Measurements from ENCODE around the gene KIF16B. TPM values are rescaled to one million over a fixed set of nuclear protein-coding genes. Genes with fewer than 3 reads are reported as not detected.

The KIF16B gene, protein sequence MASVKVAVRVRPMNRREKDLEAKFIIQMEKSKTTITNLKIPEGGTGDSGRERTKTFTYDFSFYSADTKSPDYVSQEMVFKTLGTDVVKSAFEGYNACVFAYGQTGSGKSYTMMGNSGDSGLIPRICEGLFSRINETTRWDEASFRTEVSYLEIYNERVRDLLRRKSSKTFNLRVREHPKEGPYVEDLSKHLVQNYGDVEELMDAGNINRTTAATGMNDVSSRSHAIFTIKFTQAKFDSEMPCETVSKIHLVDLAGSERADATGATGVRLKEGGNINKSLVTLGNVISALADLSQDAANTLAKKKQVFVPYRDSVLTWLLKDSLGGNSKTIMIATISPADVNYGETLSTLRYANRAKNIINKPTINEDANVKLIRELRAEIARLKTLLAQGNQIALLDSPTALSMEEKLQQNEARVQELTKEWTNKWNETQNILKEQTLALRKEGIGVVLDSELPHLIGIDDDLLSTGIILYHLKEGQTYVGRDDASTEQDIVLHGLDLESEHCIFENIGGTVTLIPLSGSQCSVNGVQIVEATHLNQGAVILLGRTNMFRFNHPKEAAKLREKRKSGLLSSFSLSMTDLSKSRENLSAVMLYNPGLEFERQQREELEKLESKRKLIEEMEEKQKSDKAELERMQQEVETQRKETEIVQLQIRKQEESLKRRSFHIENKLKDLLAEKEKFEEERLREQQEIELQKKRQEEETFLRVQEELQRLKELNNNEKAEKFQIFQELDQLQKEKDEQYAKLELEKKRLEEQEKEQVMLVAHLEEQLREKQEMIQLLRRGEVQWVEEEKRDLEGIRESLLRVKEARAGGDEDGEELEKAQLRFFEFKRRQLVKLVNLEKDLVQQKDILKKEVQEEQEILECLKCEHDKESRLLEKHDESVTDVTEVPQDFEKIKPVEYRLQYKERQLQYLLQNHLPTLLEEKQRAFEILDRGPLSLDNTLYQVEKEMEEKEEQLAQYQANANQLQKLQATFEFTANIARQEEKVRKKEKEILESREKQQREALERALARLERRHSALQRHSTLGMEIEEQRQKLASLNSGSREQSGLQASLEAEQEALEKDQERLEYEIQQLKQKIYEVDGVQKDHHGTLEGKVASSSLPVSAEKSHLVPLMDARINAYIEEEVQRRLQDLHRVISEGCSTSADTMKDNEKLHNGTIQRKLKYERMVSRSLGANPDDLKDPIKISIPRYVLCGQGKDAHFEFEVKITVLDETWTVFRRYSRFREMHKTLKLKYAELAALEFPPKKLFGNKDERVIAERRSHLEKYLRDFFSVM (N-terminal part only)
- total RNA-seq (2013; cell fraction: nucleolus; rRNA removed), result 14.3 and 15.2 TPM in 2 replicates
- total RNA-seq (2014; rRNA removed) (3.4 and 3.9 TPM in 2 replicates), total RNA-seq (2014; rRNA removed; fragmentation: Illumina TruSeq; extraction: Trizol) (3.5 and 3.7 TPM in 2 replicates), total RNA-seq (2021) (3.0 and 3.5 TPM in 2 replicates), polyA plus RNA-seq (2011; rRNA removed) (5.2 and 6.6 TPM in 2 replicates), polyA plus RNA-seq (2014; fragmentation: Illumina TruSeq; extraction: Trizol) (2.7 and 3.3 TPM in 2 replicates), polyA plus RNA-seq (2014; fragmentation: Nextera tagmentation; extraction: Ambion mirVana) (under 1 TPM; 0.21 to 0.64 TPM), polyA plus RNA-seq (2014; rRNA removed) (2.7 TPM in 2 replicates), polyA plus RNA-seq (2016; fragmentation: Nextera tagmentation; extraction: Ambion mirVana) (1 to 10 TPM; 2.3 to 2.6 TPM), polyA minus RNA-seq (2011; rRNA and poly(A)+ RNA removed) (8.4 and 8.6 TPM in 2 replicates), Bru-seq, nascent RNA (percentile 56 among the genes with signal in this experiment), BruChase-seq, experiment 1, labeled RNA remaining after a 6-hour chase (percentile 56 among the genes with signal in this experiment), BruChase-seq, experiment 2, labeled RNA remaining after a 2-hour chase (percentile 57 among the genes with signal in this experiment)
- polyA plus RNA-seq (2011; ENCODE audit: low read depth), result 1.2 TPM
- 3.7 and 5.7 TPM in 2 replicates for polyA plus RNA-seq (2011; cell fraction: cytosol; rRNA removed)
- 5.4 and 6.3 TPM in 2 replicates for polyA plus RNA-seq (2011; cell fraction: nucleus; rRNA removed)
- polyA plus RNA-seq (2012), result 1.2 and 1.5 TPM in 2 replicates
- polyA minus RNA-seq (2011; cell fraction: cytosol; rRNA and poly(A)+ RNA removed), result 2.1 and 3.2 TPM in 2 replicates
- polyA minus RNA-seq (2011; cell fraction: nucleus; rRNA and poly(A)+ RNA removed), result 8.8 and 13.9 TPM in 2 replicates
- long read RNA-seq, experiment 1, full-length matches to known transcripts, result 1 of 9 reads
- long read RNA-seq, experiment 1, partial matches to known transcripts, result 5 of 9 reads
- long read RNA-seq, experiment 1, other reads (novel, unspliced or antisense), result 3 of 9 reads
- long read RNA-seq, experiment 2, partial matches to known transcripts, result 53 of 60 reads
- long read RNA-seq, experiment 2, other reads (novel, unspliced or antisense), result 7 of 60 reads

GRCh38 chr20:16573001-16573965 lies at the start of gene KIF16B:
TSS of gene KIF16B (minus strand) at chr20:16573448. CDS start at chr20:16573275, 173 bp downstream.
- no peaks in the 10 kb centered on the region for H3K79me2 ChIP-seq (ENCODE audit: control insufficient read depth, insufficient read depth, low read length)
- H2AFZ ChIP-seq (ENCODE audit: control insufficient read depth, low read depth, low read length), result peak within 1 kb of the TSS; percentile 84
- intact Hi-C loops (cut with micrococcal nuclease; ENCODE audit: unreplicated experiment) (loop anchor here (1.0 to 10.0 kb wide), 2 partner anchors 156 to 258 kb away; no protein-coding TSS in a partner anchor), in situ Hi-C loops (cut with MboI) (no loop called here)
- peak; percentile 53 for DNase-seq (ENCODE audit: low read depth, low spot score)
- BruUV-seq (replicated peaks), result no TSS peak
- H4K20me1 ChIP-seq (ENCODE audit: control insufficient read depth, insufficient read depth), result no peaks in the 10 kb centered on the region
- H3K9ac ChIP-seq (ENCODE audit: control insufficient read depth, insufficient read depth, low read length), result peak within 1 kb of the TSS; percentile 42
- H3K4me3 ChIP-seq, result peak within 1 kb of the TSS; percentile 64
- peak within 1 kb of the TSS; percentile 96 for H3K4me2 ChIP-seq (ENCODE audit: control insufficient read depth, insufficient read depth)
- CTCF ChIA-PET, result no interaction called here
- peak within 1 kb of the TSS; percentile 14; the same call in 1 of the 2 replicates for H3K27ac ChIP-seq (ENCODE audit: control insufficient read depth, insufficient read depth)
- no peaks in the 10 kb centered on the region for H3K36me3 ChIP-seq (ENCODE audit: control insufficient read depth in 2 of 2, insufficient read depth in 2 of 2, low read length in 1 of 2)
- H3K9me3 ChIP-seq (replicated peaks; ENCODE audit: control insufficient read depth, insufficient read depth, low read length), result no peaks in the 10 kb centered on the region
- peaks cover 4% of the 10 kb centered on the region for H3K4me1 ChIP-seq (ENCODE audit: control insufficient read depth, insufficient read depth, low read length)
- 20% methylated on average over 37 of the region's 65 CpGs for WGBS (ENCODE audit: insufficient coverage, insufficient replicate concordance, low lambda C conversion rate, missing lambda C conversion rate)
- POLR2A ChIA-PET, result interaction anchor here (0.6 kb wide), 1 partner anchor 141 kb away, joined by 3 read pairs; no protein-coding TSS in a partner anchor
- no peaks in the 10 kb centered on the region for H3K27me3 ChIP-seq (replicated peaks in 1 of 2; ENCODE audit: control insufficient read depth in 2 of 2, insufficient read depth in 2 of 2, low read length in 1 of 2)
- SMC1A ChIA-PET (ENCODE audit: uncharacterized antibody, unreplicated experiment), result interaction anchor here (1.8 kb wide), 1 partner anchor 40 kb away, joined by 8 read pairs; no protein-coding TSS in a partner anchor
- peak; percentile 88 for ATAC-seq
- no peak for FAIRE-seq
- RAD21 ChIA-PET (ENCODE audit: unreplicated experiment), result no interaction called here
- TF ChIP-seq ZNF274 (IDR thresholded peaks at IDR 0.05; ENCODE audit: insufficient read depth, insufficient read length) (no peak), SIX5 (IDR thresholded peaks at IDR 0.05; ENCODE audit: low read depth, low read length, severe bottlenecking) (no peak), ZNF207 (IDR thresholded peaks at IDR 0.05; ENCODE audit: borderline replicate concordance) (peak; percentile 78; the same call in 1 of the 2 replicates), RELA (IDR thresholded peaks at IDR 0.05; ENCODE audit: borderline replicate concordance, partially characterized antibody) (no peak), BHLHE40 (IDR thresholded peaks at IDR 0.05; ENCODE audit: borderline replicate concordance in 1 of 2, low read depth in 2 of 2, low read length in 1 of 2) (peak; percentile 37 to 71; a peak in 3 of 4 replicates), SPI1 (IDR thresholded peaks at IDR 0.05; ENCODE audit: borderline replicate concordance, insufficient read depth, low read depth, low read length) (peak; percentile 26; the same call in 1 of the 2 replicates), CBX3 (IDR thresholded peaks at IDR 0.05; ENCODE audit: borderline replicate concordance, low read depth) (no peak), POU2F2 (IDR thresholded peaks at IDR 0.05; ENCODE audit: borderline replicate concordance, low read depth, low read length) (no peak; the same call in 2 of the 3 replicates)
- TF ChIP-seq, protein P1, sequence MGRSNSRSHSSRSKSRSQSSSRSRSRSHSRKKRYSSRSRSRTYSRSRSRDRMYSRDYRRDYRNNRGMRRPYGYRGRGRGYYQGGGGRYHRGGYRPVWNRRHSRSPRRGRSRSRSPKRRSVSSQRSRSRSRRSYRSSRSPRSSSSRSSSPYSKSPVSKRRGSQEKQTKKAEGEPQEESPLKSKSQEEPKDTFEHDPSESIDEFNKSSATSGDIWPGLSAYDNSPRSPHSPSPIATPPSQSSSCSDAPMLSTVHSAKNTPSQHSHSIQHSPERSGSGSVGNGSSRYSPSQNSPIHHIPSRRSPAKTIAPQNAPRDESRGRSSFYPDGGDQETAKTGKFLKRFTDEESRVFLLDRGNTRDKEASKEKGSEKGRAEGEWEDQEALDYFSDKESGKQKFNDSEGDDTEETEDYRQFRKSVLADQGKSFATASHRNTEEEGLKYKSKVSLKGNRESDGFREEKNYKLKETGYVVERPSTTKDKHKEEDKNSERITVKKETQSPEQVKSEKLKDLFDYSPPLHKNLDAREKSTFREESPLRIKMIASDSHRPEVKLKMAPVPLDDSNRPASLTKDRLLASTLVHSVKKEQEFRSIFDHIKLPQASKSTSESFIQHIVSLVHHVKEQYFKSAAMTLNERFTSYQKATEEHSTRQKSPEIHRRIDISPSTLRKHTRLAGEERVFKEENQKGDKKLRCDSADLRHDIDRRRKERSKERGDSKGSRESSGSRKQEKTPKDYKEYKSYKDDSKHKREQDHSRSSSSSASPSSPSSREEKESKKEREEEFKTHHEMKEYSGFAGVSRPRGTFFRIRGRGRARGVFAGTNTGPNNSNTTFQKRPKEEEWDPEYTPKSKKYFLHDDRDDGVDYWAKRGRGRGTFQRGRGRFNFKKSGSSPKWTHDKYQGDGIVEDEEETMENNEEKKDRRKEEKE (IDR thresholded peaks at IDR 0.05), result no peak

All from GM12878 (cell line).